Esophagus muscularis mucosa (tissue), 4 donors: ENCODE measurements around the gene PCDH15. TPM values are rescaled to one million over a fixed set of nuclear protein-coding genes. Genes with fewer than 3 reads are reported as not detected.

Experiments used
- DNase-seq: peaks from one replicate; pipeline ENCODE4 v3.0.0-alpha.2; 2017; ENCODE audit errors: extremely low spot score
- H3K27ac ChIP-seq, 4 donors: fragments of 200-600 bp; sonication (generic); replicated peaks in 1 of 4; 1 replicate in 3 of 4; 2 replicates in 1 of 4; pipeline ENCODE4 v1.5.1; 2016 to 2019; ENCODE audit warnings: mild to moderate bottlenecking in 1 of 4
- H3K27me3 ChIP-seq, 4 donors: fragments of 200-600 bp; sonication (generic); one replicate each; pipeline versions ENCODE4 v1.5.1 to v1.6.0; 2016 to 2019
- H3K36me3 ChIP-seq, 4 donors: fragments of 200-600 bp; sonication (generic); one replicate each; pipeline ENCODE4 v1.5.1; 2016 to 2019
- H3K4me1 ChIP-seq, 4 donors: fragments of 200-600 bp; sonication (generic); one replicate each; pipeline ENCODE4 v1.5.1; 2016 to 2019
- H3K4me3 ChIP-seq, 4 donors: fragments of 200-600 bp; sonication (generic); 1 replicate in 2 of 4; 2 replicates in 2 of 4; pipeline ENCODE4 v1.5.1; 2016 to 2019; ENCODE audit warnings: mild to moderate bottlenecking in 4 of 4, moderate library complexity in 1 of 4
- H3K9me3 ChIP-seq, 4 donors: fragments of 200-600 bp; sonication (generic); 1 replicate in 3 of 4; 2 replicates in 1 of 4; pipeline ENCODE4 v1.5.1; 2016 to 2019
- EP300 ChIP-seq: sonication (generic); formaldehyde crosslinking; IDR thresholded peaks from one replicate; pipeline ENCODE4 v1.6.1; 2017; ENCODE audit warnings: antibody characterized with exemption
- POLR2A ChIP-seq: fragments of 450-650 bp; IDR thresholded peaks from one replicate; pipeline ENCODE4 v1.6.1; 2017; ENCODE audit warnings: antibody characterized with exemption, moderate library complexity, mild to moderate bottlenecking, low read depth
- POLR2AphosphoS5 ChIP-seq, 2 donors: sonication (generic); formaldehyde crosslinking; IDR thresholded peaks; one replicate each; pipeline ENCODE4 v1.6.1; 2017; ENCODE audit warnings: antibody characterized with exemption in 2 of 2
- WGBS: methylation state at CpG from one replicate; pipeline ENCODE4 v1.1.5; 2018; 5-methylcytosine and 5-hydroxymethylcytosine counted together
- intact Hi-C: fragments of 100-400 bp; cut with DNase I; formaldehyde crosslinking; loops from one replicate; pipeline ENCODE4 v1.15.1; 2023
- total RNA-seq, 4 donors: library from RNA; depleted of rRNA; stranded (reverse); fragments of >200 nt; gene quantifications; one replicate each; pipeline versions ENCODE4 v1.1.0 to v1.2.1, GENCODE V29; 2016
- TF ChIP-seq, protein P1 (sequence below), 3 experiments: fragments of 200-600 bp in 2 of 3; fragments of 450-650 bp in 1 of 3; sonication (generic) in 2 of 3; IDR thresholded peaks; one replicate each; pipeline ENCODE4 v1.5.1; 2017 to 2019; ENCODE audit warnings: antibody characterized with exemption in 3 of 3, mild to moderate bottlenecking in 2 of 3, moderate library complexity in 1 of 3

The PCDH15 gene
- total RNA-seq, 4 donors from 2014 or later, result 0.13 to 0.50 TPM; not detected in 2

DNA sequence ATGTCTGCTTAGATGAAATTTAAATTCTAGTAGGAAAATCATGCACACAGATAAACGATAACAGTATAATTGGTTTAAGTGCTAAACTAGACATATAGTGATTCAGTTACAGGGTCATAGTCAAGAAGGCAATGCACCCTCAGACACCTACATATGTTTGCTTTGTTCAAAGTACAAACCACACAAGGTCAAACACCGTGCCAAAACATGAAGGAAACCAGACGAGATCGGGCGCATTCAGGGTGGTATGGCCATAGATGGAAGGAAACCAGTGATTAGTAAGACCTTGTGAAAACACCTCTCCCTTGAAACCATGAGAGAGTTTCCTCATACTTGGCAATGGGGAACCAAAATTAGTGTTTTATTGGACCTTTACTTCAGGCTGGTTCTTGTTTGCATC is 906.9 kb downstream of the PCDH15 start:
- TF ChIP-seq POLR2AphosphoS5 (IDR thresholded peaks at IDR 0.05), result no peak
- no peak for TF ChIP-seq EP300
- TF ChIP-seq POLR2A, result no peak
- TF ChIP-seq, protein P1, sequence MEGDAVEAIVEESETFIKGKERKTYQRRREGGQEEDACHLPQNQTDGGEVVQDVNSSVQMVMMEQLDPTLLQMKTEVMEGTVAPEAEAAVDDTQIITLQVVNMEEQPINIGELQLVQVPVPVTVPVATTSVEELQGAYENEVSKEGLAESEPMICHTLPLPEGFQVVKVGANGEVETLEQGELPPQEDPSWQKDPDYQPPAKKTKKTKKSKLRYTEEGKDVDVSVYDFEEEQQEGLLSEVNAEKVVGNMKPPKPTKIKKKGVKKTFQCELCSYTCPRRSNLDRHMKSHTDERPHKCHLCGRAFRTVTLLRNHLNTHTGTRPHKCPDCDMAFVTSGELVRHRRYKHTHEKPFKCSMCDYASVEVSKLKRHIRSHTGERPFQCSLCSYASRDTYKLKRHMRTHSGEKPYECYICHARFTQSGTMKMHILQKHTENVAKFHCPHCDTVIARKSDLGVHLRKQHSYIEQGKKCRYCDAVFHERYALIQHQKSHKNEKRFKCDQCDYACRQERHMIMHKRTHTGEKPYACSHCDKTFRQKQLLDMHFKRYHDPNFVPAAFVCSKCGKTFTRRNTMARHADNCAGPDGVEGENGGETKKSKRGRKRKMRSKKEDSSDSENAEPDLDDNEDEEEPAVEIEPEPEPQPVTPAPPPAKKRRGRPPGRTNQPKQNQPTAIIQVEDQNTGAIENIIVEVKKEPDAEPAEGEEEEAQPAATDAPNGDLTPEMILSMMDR (IDR thresholded peaks at IDR 0.05), result no peak
- Histone ChIP-seq H3K27me3 (no peaks in the 10 kb centered on the region), H3K36me3 (no peaks in the 10 kb centered on the region), H3K4me1 (no peaks in the 10 kb centered on the region), H3K4me3 (no peak overlapping the region), H3K27ac (no peak overlapping the region), H3K9me3 (no peaks in the 10 kb centered on the region)
- 80% methylated on average over 5 of the region's 5 CpGs for WGBS
- intact Hi-C loops, result no loop called here
- no peak for DNase-seq

DNA sequence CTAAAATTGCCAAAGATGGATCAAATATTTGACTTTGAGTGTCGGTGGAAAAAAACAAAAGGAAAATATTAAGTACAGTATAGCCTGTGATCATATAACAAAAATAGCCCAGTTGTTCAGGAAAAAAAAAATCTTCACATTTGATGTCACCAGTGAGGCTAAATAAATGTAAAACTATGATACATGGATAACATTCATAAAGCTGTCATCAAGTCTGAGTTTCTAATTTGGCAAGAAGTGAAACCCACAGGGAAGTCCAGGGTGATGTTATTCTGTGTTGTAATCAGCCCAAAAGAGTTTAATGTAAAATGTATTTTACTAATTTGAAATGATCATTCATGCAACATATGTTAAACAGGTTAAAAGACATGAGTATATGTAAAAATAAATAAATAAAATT is 908.0 kb downstream of the PCDH15 start:
- WGBS, result 74% methylated on average over 1 of the region's 1 CpG
- Histone ChIP-seq H3K36me3 (no peaks in the 10 kb centered on the region), H3K9me3 (no peaks in the 10 kb centered on the region), H3K27me3 (no peaks in the 10 kb centered on the region), H3K27ac (no peak overlapping the region), H3K4me1 (no peaks in the 10 kb centered on the region), H3K4me3 (no peak overlapping the region)
- no peak for DNase-seq
- TF ChIP-seq, protein P1 (IDR thresholded peaks at IDR 0.05), result no peak
- TF ChIP-seq POLR2AphosphoS5 (IDR thresholded peaks at IDR 0.05) (no peak), POLR2A (no peak), EP300 (no peak)
- intact Hi-C loops, result no loop called here

DNA sequence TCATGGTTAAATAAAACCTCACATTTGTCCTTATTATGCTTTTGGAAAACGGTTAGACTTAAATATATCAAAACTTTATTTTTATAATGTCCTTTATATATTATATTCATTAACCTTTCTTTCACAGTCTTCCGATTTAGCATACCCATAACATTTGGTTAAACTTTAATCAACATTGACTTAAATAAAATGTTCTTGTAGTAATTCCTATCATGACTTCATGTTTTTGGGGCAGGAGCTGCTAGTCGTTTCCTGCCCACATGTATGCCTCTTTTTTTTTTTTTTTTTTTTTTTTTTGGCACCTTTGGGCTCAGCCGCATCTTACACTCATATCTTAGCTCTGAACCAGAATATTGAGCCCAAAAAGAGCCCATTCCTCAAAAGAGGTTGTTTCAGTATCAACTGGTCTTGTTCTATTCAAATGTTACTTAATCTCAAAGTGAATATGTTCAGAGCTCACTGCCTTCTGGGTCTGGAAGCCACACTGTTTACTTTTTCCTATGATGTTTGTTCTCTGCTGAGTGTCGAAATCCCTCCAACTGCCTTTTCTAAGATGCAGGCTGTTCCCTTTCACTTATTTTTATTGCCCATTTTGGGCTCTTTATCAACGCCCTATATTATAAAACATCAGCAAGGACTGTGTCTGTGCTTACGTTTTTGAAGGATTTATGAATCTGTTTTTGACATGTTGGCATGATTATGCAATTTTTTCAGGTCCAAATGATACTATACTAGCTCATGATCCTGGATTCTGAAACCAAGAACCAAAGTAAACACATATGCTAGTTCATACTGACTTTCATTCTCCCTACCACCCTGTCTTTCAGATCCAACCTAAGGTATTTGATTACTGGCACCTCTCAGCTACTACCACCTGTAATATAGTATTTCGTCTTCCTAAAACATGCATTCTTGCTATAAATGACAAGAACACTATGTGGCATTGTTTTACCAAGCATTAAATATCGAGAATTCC is 914.4 kb downstream of the PCDH15 start:
- no peak for DNase-seq
- WGBS, result 74% methylated on average over 9 of the region's 9 CpGs
- intact Hi-C loops, result no loop called here

DNA sequence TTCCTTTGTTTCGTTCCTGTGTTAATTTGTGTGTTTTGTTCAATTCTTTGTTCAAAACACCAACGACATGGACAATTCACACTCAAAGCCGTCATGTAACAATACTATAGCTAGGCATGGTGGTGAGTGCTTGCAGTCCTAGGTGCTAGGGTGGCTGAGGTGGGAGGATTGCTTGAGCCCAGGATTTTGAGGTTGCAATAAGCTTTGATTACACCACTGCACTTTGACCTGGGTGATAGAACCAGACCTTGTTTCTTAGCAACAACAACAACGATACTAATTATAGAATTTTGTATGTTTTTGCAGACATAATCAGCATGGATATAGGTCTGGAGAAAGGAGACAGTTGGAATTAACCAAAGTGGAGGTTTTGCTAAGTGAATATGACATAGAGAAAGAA is 936.2 kb downstream of the PCDH15 start:
- H3K4me1 ChIP-seq, result no peaks in the 10 kb centered on the region
- H3K27ac ChIP-seq, result no peak overlapping the region
- WGBS, result 92% methylated on average over 4 of the region's 4 CpGs
- TF ChIP-seq POLR2AphosphoS5 (IDR thresholded peaks at IDR 0.05), result no peak
- H3K4me3 ChIP-seq, result no peak overlapping the region
- intact Hi-C loops, result no loop called here
- H3K9me3 ChIP-seq, result no peaks in the 10 kb centered on the region
- no peaks in the 10 kb centered on the region for H3K27me3 ChIP-seq
- no peaks in the 10 kb centered on the region for H3K36me3 ChIP-seq
- no peak for DNase-seq

More for the DNA sequence above, 914.4 kb downstream of the PCDH15 start:
- H3K27me3 ChIP-seq, result no peaks in the 10 kb centered on the region
- no peak overlapping the region for H3K27ac ChIP-seq
- no peak overlapping the region for H3K4me3 ChIP-seq
- TF ChIP-seq POLR2AphosphoS5 (IDR thresholded peaks at IDR 0.05) (no peak), POLR2A (no peak), EP300 (no peak)
- TF ChIP-seq, protein P1 (IDR thresholded peaks at IDR 0.05), result no peak
- H3K9me3 ChIP-seq, result no peaks in the 10 kb centered on the region
- no peaks in the 10 kb centered on the region for H3K36me3 ChIP-seq
- H3K4me1 ChIP-seq, result no peaks in the 10 kb centered on the region

DNA sequence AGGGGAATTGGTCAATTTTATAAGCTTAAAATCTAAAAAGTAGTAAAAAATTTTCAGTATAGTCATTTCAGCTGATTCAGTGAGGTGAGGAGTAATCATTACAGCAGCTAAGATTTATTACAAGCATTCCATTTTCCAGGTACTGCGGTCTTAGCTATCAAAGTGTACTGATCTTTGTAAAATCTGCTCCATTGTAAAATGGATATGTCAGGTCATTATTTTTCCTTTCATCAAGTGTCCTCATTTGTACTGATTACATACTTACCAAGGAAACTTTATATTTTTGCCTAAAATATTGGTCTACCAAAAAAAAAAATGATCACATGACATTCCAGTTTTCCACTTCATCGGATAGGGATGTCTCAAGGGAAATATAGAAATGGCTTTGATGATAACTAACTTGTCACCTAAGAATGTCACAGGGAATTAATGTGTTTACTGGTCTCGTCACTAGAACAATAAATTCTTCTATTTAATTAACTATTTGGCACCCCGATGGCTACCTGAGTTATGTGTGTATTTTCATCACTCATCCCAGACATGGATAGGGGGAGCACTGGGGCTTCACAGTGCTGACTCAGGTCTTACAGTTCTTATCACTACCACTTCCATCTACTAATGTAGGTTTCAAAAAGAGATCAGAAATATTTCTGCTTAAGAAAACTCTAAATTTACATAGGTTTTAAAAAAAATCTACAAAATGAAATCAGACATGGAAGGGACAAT is 948.4 kb downstream of the PCDH15 start:
- H3K27ac ChIP-seq, result no peak overlapping the region
- no peak overlapping the region for H3K4me3 ChIP-seq
- intact Hi-C loops, result no loop called here
- WGBS, result 75% methylated on average over 4 of the region's 4 CpGs
- DNase-seq, result no peak
- no peaks in the 10 kb centered on the region for H3K36me3 ChIP-seq
- no peaks in the 10 kb centered on the region for H3K27me3 ChIP-seq
- H3K4me1 ChIP-seq, result no peaks in the 10 kb centered on the region
- TF ChIP-seq POLR2A (no peak), EP300 (no peak), POLR2AphosphoS5 (IDR thresholded peaks at IDR 0.05) (no peak)
- TF ChIP-seq, protein P1 (IDR thresholded peaks at IDR 0.05), result no peak
- no peaks in the 10 kb centered on the region for H3K9me3 ChIP-seq
